Pons (tissue), 1 donor: Measurements from ENCODE around the gene USHBP1.
"Not testable (repeated sequence)": the region's sequence is repeated elsewhere in the genome, so short reads cannot be mapped to it uniquely, and the experiment has no call there.

Source experiments
- DNase-seq: peaks from one replicate; pipeline ENCODE4 v3.0.0-alpha.2; 2016; ENCODE audit warnings: low spot score

USHBP1 gene

GRCh38 chr19:17296273-17296672 is 31.7 kb upstream of the USHBP1 start:
- no peak for DNase-seq

- DNase-seq = not testable (repeated sequence)
Measured at GRCh38 chr19:17295551-17295950, 31.0 kb upstream of the USHBP1 start.

GRCh38 chr19:17294051-17294891 is 29.7 kb upstream of the USHBP1 start:
- DNase-seq = no peak

- DNase-seq = no peak
Measured at GRCh38 chr19:17293605-17294004, 29.1 kb upstream of the USHBP1 start.

- DNase-seq = peak; percentile 76
Measured at GRCh38 chr19:17292301-17293074, 27.9 kb upstream of the USHBP1 start.

- no peak for DNase-seq
Measured at GRCh38 chr19:17289489-17289888, 24.9 kb upstream of the USHBP1 start.

- DNase-seq = no peak
Measured at GRCh38 chr19:17286752-17287151, 22.2 kb upstream of the USHBP1 start.

- DNase-seq = no peak
Measured at GRCh38 chr19:17286263-17286662, 21.7 kb upstream of the USHBP1 start.

- DNase-seq = no peak
Measured at GRCh38 chr19:17285415-17286135, 21.0 kb upstream of the USHBP1 start.

- no peak for DNase-seq
Measured at GRCh38 chr19:17283504-17283996, 19.0 kb upstream of the USHBP1 start.

GRCh38 chr19:17282488-17283125 is 18.1 kb upstream of the USHBP1 start:
- DNase-seq = peak; percentile 38

GRCh38 chr19:17281391-17282304 is 17.1 kb upstream of the USHBP1 start, which contains the start of gene ANKLE1:
TSS of gene ANKLE1 (plus strand) at chr19:17281901. CDS start at chr19:17281921, 20 bp downstream.
- no peak for DNase-seq

- no peak for DNase-seq
Measured at GRCh38 chr19:17279436-17279835, 14.9 kb upstream of the USHBP1 start.

GRCh38 chr19:17275441-17276175 is 11.1 kb upstream of the USHBP1 start:
- no peak for DNase-seq

- DNase-seq = not testable (repeated sequence)
Measured at GRCh38 chr19:17274892-17275291, 10.3 kb upstream of the USHBP1 start.

GRCh38 chr19:17268754-17269153 is 4.2 kb upstream of the USHBP1 start:
- DNase-seq = no peak

- peak; percentile 100 for DNase-seq
Measured at GRCh38 chr19:17266975-17267788, 2.6 kb upstream of the USHBP1 start, which contains the start of gene BABAM1. TSS of gene BABAM1 (plus strand) at chr19:17267443. CDS start at chr19:17268807, 1,364 bp downstream.

- DNase-seq = no peak
Measured at GRCh38 chr19:17266589-17266974, 2.0 kb upstream of the USHBP1 start.

- DNase-seq = no peak
Measured at GRCh38 chr19:17266026-17266425, 1.5 kb upstream of the USHBP1 start.
